Activated CD4-positive, alpha-beta T cell treated with anti-CD3 and anti-CD28 coated beads for 36 hours (primary cell): Measurements from ENCODE around the gene TMED9. TPM values are rescaled to one million over a fixed set of nuclear protein-coding genes. Genes with fewer than 3 reads are reported as not detected.
A peak's percentile ranks its signal among the peaks of the same experiment; 100 is the strongest.

Experiments used
- ATAC-seq: fragments of 200-7000 bp; cut with Tn5 transposase; one replicate; pipeline ENCODE4 v1.10.0; 2021; ENCODE audit warnings: mild to moderate bottlenecking, moderate library complexity
- CTCF ChIA-PET: fragments of 350-600 bp; sonication (Branson Sonifier 250); formaldehyde crosslinking; loops from one replicate; lab custom pipeline; 2021; ENCODE audit warnings: antibody characterized with exemption; lab: Charles Lee
- POLR2A ChIA-PET: fragments of 350-600 bp; sonication (Branson Sonifier 250); formaldehyde crosslinking; loops from one replicate; lab custom pipeline; 2021; ENCODE audit warnings: antibody characterized with exemption, inconsistent platforms; lab: Charles Lee
- DNase-seq: peaks from one replicate; pipeline ENCODE4 v3.0.0-alpha.2; 2020
- H3K27ac Mint-ChIP-seq: one replicate; pipeline ENCODE4 v1.8.0; 2021; ENCODE audit warnings: mixed read lengths
- H3K27me3 Mint-ChIP-seq: one replicate; pipeline ENCODE4 v1.8.0; 2021; ENCODE audit warnings: mixed read lengths
- H3K36me3 Mint-ChIP-seq: one replicate; pipeline ENCODE4 v1.8.0; 2021; ENCODE audit warnings: low read depth, mixed read lengths
- H3K4me1 Mint-ChIP-seq: one replicate; pipeline ENCODE4 v1.8.0; 2021; ENCODE audit warnings: mixed read lengths
- H3K4me3 Mint-ChIP-seq: one replicate; pipeline ENCODE4 v1.8.0; 2021; ENCODE audit warnings: mild to moderate bottlenecking, moderate library complexity, mixed read lengths
- H3K9me3 Mint-ChIP-seq: one replicate; pipeline ENCODE4 v1.8.0; 2021; ENCODE audit warnings: low read depth, mixed read lengths
- intact Hi-C, 2 experiments: fragments of 100-400 bp; cut with DNase I in 1 of 2; cut with micrococcal nuclease in 1 of 2; formaldehyde crosslinking; loops; one replicate each; pipeline versions ENCODE4 v1.14.2 to v1.15.1; 2022 to 2024; cut with DNase I, micrococcal nuclease
- total RNA-seq, 2 experiments: library from RNA; stranded (reverse); gene quantifications; one replicate each; pipeline ENCODE4 v1.2.3, GENCODE V29; 2021

The TMED9 gene
- total RNA-seq, 2 experiments from 2014 or later = 83.2 to 109 TPM

DNA sequence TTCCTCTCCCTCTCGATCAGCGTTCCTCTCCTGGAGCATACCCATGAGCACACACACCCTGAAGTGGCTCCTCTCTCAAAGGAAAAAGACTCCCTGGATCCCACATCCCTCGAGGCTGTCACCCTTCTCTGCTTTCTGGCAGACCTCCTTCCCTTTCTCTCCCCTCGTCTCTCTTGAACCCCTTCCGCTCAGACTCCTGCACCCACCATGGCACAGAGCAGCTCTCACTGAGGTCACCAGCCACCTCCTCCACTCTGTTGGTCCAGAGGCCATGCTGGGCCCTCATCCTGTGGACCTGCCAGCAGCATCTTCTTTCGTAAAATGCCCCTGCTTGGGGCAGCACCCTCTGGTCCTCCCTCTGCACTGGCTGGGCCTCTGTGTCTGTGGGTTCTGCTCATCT is 13.7 kb downstream of the TMED9 start:
- no peak for DNase-seq
- ChIA-PET POLR2A (no interaction called here), CTCF (no interaction called here)
- Mint-ChIP-seq H3K36me3 (peaks cover under 1% of the 10 kb centered on the region), H3K4me3 (no peak overlapping the region), H3K27me3 (no peaks in the 10 kb centered on the region), H3K9me3 (no peaks in the 10 kb centered on the region), H3K27ac (no peak overlapping the region), H3K4me1 (peaks cover 20% of the 10 kb centered on the region)
- no peak for ATAC-seq
- intact Hi-C loops = loop anchor here in 1 of 2 experiments (10.0 kb wide), 1 partner anchor 1571 kb away; no protein-coding TSS in a partner anchor

DNA sequence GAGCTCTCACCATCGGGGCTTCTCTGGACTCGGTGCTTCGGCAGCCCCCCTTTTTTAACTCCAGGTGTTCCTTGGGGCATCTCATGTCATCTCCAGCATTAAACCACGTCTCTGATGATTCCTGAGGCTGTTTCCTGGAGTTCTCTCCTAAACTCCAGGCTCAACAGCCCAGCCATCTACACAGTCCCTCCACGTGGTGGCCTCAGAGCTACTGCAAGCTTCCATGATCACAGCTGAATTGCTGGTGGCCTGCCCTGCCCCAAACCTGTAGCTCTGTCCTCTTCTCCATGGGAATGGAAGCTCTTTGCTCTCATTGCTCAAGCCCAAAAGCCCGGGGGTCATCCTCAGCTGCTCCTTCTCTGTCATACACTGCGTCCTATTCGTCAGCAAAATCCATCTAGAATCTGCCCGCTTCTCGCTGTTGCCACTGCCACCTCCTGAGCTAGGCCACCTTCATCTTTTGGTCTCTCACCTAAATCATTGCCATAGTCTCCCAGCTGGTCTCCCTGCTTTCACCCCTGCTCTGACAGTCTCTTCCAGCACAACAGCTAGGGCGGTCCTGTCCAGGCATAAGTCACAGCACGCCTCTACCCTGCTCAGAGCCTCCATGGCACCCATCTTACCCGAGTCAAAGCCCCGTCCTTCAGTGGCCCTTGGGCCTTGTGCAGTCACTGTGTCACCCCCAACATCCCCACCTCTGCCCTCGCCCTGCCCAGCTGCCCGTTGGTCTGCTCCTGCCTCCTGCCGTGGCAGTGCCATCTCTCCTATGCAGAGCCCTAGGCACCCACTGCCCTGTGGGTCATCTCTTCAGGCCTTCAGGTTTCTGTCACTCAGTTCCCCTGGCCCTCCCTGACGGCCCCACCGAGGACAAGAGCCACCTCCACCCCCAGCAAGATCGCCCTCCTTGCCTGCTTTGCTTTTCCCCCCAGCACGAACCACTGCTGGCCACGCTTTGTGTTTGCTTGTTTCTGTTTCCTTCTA is 14.4 kb downstream of the TMED9 start:
- no peak overlapping the region for H3K4me3 Mint-ChIP-seq
- ChIA-PET POLR2A (no interaction called here), CTCF (interaction anchor here (1.2 to 1.9 kb wide), 2 partner anchors 14 to 288 kb away, joined by 3 to 6 read pairs; partner anchors contain the start of gene TMED9)
- no peaks in the 10 kb centered on the region for H3K9me3 Mint-ChIP-seq
- intact Hi-C loops = loop anchor here in 1 of 2 experiments (1.0 to 10.0 kb wide), 2 partner anchors 456 to 1572 kb away; no protein-coding TSS in a partner anchor
- H3K4me1 Mint-ChIP-seq = peaks cover 13% of the 10 kb centered on the region
- ATAC-seq (no peak), DNase-seq (no peak)
- H3K36me3 Mint-ChIP-seq = no peaks in the 10 kb centered on the region
- peak overlapping the region; percentile 0 for H3K27ac Mint-ChIP-seq
- no peaks in the 10 kb centered on the region for H3K27me3 Mint-ChIP-seq

DNA sequence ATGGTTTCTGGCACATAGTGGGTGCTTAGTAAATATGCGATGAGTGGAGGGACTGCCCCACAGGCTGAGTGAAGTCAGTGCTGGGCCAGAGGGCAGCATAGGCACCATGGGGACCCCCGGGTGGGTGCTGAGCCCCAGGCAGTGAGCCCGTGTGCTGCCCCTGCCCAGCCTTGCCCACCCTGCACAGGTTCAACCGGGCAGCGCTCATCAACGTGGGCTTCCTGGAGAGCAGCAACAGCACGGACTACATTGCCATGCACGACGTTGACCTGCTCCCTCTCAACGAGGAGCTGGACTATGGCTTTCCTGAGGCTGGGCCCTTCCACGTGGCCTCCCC is 15.1 kb downstream of the TMED9 start:
- ChIA-PET CTCF (interaction anchor here (0.7 to 1.9 kb wide), 4 partner anchors 15 to 1463 kb away, joined by 3 to 6 read pairs (median 3); partner anchors contain the start of gene TMED9), POLR2A (no interaction called here)
- ATAC-seq (no peak), DNase-seq (no peak)
- H3K36me3 Mint-ChIP-seq = no peaks in the 10 kb centered on the region
- intact Hi-C loops = loop anchor here in 1 of 2 experiments (1.0 to 10.0 kb wide), 2 partner anchors 455 to 1572 kb away; no protein-coding TSS in a partner anchor
- no peak overlapping the region for H3K27ac Mint-ChIP-seq
- no peaks in the 10 kb centered on the region for H3K9me3 Mint-ChIP-seq
- H3K4me1 Mint-ChIP-seq = peaks cover 13% of the 10 kb centered on the region
- H3K27me3 Mint-ChIP-seq = no peaks in the 10 kb centered on the region
- H3K4me3 Mint-ChIP-seq = no peak overlapping the region

- Mint-ChIP-seq H3K27ac (no peak overlapping the region), H3K27me3 (no peaks in the 10 kb centered on the region), H3K4me3 (no peak overlapping the region), H3K9me3 (no peaks in the 10 kb centered on the region), H3K4me1 (peaks cover 13% of the 10 kb centered on the region), H3K36me3 (no peaks in the 10 kb centered on the region)
- intact Hi-C loops = loop anchor here in 1 of 2 experiments (1.0 to 10.0 kb wide), 2 partner anchors 455 to 1573 kb away; no protein-coding TSS in a partner anchor
- ATAC-seq = peak; percentile 92
- ChIA-PET POLR2A (no interaction called here), CTCF (interaction anchor here (0.7 to 1.9 kb wide), 5 partner anchors 15 to 1463 kb away, joined by 3 to 6 read pairs (median 3); partner anchors contain the start of gene TMED9)
- peak; percentile 82 for DNase-seq
Observed at GRCh38 chr5:177607452-177608192, 15.6 kb downstream of the TMED9 start.

- ATAC-seq (no peak), DNase-seq (no peak)
- ChIA-PET POLR2A (no interaction called here), CTCF (interaction anchor here (0.7 to 1.9 kb wide), 2 partner anchors 16 to 71 kb away, joined by 3 to 6 read pairs; partner anchors contain the start of gene TMED9)
- Mint-ChIP-seq H3K36me3 (no peaks in the 10 kb centered on the region), H3K9me3 (no peaks in the 10 kb centered on the region), H3K4me1 (peaks cover 13% of the 10 kb centered on the region), H3K27me3 (no peaks in the 10 kb centered on the region), H3K4me3 (no peak overlapping the region), H3K27ac (no peak overlapping the region)
- intact Hi-C loops = loop anchor here in 1 of 2 experiments (10.0 kb wide), 1 partner anchor 1574 kb away; no protein-coding TSS in a partner anchor
Observed at GRCh38 chr5:177608243-177609075, 16.5 kb downstream of the TMED9 start.

DNA sequence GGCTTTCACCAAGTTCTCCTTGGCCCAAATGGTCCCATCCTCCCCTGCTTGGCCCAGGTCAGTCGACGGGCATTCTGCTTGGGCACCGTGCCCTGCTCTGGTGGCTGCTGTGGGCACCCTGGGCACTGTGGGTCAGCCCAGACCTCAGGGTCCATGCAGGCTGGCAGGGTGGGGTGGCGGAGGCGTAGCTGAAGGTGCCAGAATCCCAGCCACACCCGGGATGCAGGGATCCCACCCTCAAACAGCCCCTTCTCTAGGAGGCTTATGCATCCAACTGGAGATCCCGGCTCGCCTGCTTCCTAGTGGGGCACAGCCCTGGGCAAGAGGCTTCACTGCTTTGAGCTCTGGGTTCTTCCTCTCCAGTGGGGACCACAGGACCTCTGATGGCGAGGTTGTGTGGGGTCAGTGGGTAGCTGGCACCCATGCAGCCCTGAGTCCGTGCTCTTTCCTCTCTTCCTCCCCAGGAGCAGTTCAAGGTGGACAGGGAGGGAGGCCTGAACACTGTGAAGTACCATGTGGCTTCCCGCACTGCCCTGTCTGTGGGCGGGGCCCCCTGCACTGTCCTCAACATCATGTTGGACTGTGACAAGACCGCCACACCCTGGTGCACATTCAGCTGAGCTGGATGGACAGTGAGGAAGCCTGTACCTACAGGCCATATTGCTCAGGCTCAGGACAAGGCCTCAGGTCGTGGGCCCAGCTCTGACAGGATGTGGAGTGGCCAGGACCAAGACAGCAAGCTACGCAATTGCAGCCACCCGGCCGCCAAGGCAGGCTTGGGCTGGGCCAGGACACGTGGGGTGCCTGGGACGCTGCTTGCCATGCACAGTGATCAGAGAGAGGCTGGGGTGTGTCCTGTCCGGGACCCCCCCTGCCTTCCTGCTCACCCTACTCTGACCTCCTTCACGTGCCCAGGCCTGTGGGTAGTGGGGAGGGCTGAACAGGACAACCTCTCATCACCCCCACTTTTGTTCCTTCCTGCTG is 17.4 kb downstream of the TMED9 start:
- ChIA-PET CTCF (interaction anchor here (0.7 kb wide), 1 partner anchor 10 kb away, joined by 4 read pairs; no protein-coding TSS in a partner anchor), POLR2A (interaction anchor here (1.0 kb wide), 1 partner anchor 8 kb away, joined by 3 read pairs; no protein-coding TSS in a partner anchor)
- intact Hi-C loops = loop anchor here in 1 of 2 experiments (10.0 kb wide), 1 partner anchor 1575 kb away; no protein-coding TSS in a partner anchor

DNA sequence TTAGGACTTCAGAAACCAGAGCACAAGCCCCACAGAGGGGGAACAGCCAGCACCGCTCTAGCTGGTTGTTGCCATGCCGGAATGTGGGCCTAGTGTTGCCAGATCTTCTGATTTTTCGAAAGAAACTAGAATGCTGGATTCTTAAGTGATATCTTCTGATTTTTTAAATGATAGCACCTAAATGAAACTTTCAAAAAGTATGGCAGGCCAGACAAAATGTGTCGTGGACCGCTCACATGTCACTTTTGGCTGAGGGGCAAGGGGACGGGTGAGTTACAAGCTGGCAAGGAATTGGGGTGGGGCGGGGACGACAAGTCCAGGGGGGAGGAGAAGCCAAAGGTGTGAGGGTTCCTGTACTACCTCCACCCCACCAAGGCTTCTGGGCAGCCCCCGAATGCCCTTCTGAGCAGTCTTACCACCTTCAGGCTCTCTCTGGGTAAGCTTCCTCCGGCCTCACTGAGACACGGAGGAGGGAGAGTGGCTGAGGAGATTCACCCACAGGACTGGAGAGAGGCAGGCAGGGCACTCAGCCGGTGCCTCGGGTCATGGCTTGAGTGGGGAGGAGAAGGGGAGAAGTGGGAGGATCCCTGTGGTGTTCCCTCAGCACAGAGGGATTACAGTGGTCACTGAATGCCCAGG is 18.2 kb downstream of the TMED9 start:
- Mint-ChIP-seq H3K9me3 (no peaks in the 10 kb centered on the region), H3K27me3 (no peaks in the 10 kb centered on the region), H3K4me3 (no peak overlapping the region), H3K27ac (no peak overlapping the region), H3K4me1 (peaks cover 13% of the 10 kb centered on the region), H3K36me3 (no peaks in the 10 kb centered on the region)
- intact Hi-C loops = no loop called here
- DNase-seq (no peak), ATAC-seq (no peak)
- ChIA-PET CTCF (interaction anchor here (0.7 to 0.8 kb wide), 3 partner anchors 11 to 108 kb away, joined by 3 to 5 read pairs (median 4); no protein-coding TSS in a partner anchor), POLR2A (interaction anchor here (0.6 to 1.0 kb wide), 2 partner anchors 9 to 11 kb away, joined by 3 read pairs; no protein-coding TSS in a partner anchor)

More for the DNA sequence above, 17.4 kb downstream of the TMED9 start:
- no peak overlapping the region for H3K4me3 Mint-ChIP-seq
- ATAC-seq = no peak
- no peak overlapping the region for H3K27ac Mint-ChIP-seq
- H3K4me1 Mint-ChIP-seq = peaks cover 13% of the 10 kb centered on the region
- H3K9me3 Mint-ChIP-seq = no peaks in the 10 kb centered on the region
- H3K27me3 Mint-ChIP-seq = no peaks in the 10 kb centered on the region
- H3K36me3 Mint-ChIP-seq = no peaks in the 10 kb centered on the region
- DNase-seq = no peak

- CTCF ChIA-PET = interaction anchor here (0.7 to 0.8 kb wide), 2 partner anchors 30 to 109 kb away, joined by 3 to 5 read pairs; no protein-coding TSS in a partner anchor
Observed at GRCh38 chr5:177610770-177611445, 18.9 kb downstream of the TMED9 start.

More at GRCh38 chr5:177610770-177611445, 18.9 kb downstream of the TMED9 start:
- intact Hi-C loops = no loop called here
- Mint-ChIP-seq H3K36me3 (no peaks in the 10 kb centered on the region), H3K4me1 (peaks cover 13% of the 10 kb centered on the region), H3K9me3 (no peaks in the 10 kb centered on the region), H3K27me3 (no peaks in the 10 kb centered on the region), H3K27ac (no peak overlapping the region), H3K4me3 (no peak overlapping the region)
- DNase-seq = no peak
- POLR2A ChIA-PET = interaction anchor here (0.6 kb wide), 1 partner anchor 12 kb away, joined by 3 read pairs; no protein-coding TSS in a partner anchor
- no peak for ATAC-seq
